Measurements from ENCODE around the gene RNASE4. TPM values are rescaled to one million over a fixed set of nuclear protein-coding genes. Genes with fewer than 3 reads are reported as not detected.
"Not testable (repeated sequence)": the region's sequence is repeated elsewhere in the genome, so short reads cannot be mapped to it uniquely, and the experiment has no call there.

The RNASE4 gene
- total RNA-seq, 1 donor from 2014 or later = 5.7 TPM

- no peaks in the 10 kb centered on the region for H3K27me3 Mint-ChIP-seq
Measured at GRCh38 chr14:20734430-20734806, 50.1 kb downstream of the RNASE4 start.

GRCh38 chr14:20738292-20738691, 53.9 kb downstream of the RNASE4 start:
- not testable (repeated sequence) for H3K4me3 Mint-ChIP-seq (ENCODE audit: low read depth); H3K27ac Mint-ChIP-seq; H3K36me3 Mint-ChIP-seq (ENCODE audit: insufficient read depth); DNase-seq (ENCODE audit: low spot score, unreplicated experiment); H3K9me3 Mint-ChIP-seq (ENCODE audit: low read depth); H3K4me1 Mint-ChIP-seq (ENCODE audit: low read depth); H3K27me3 Mint-ChIP-seq

More at GRCh38 chr14:20734430-20734806, 50.1 kb downstream of the RNASE4 start:
- Mint-ChIP-seq H3K36me3 (ENCODE audit: insufficient read depth) (no peaks in the 10 kb centered on the region), H3K4me3 (ENCODE audit: low read depth) (no peak overlapping the region), H3K4me1 (ENCODE audit: low read depth) (peaks cover 4% of the 10 kb centered on the region), H3K9me3 (ENCODE audit: low read depth) (no peaks in the 10 kb centered on the region), H3K27ac (no peak overlapping the region)
- DNase-seq (ENCODE audit: low spot score, unreplicated experiment) = no peak
- no peak for TF ChIP-seq CTCF (IDR thresholded peaks at IDR 0.05; ENCODE audit: unreplicated experiment)

GRCh38 chr14:20742132-20742531, 57.8 kb downstream of the RNASE4 start:
- no peak for TF ChIP-seq CTCF (IDR thresholded peaks at IDR 0.05; ENCODE audit: unreplicated experiment)
- Mint-ChIP-seq H3K4me3 (ENCODE audit: low read depth) (no peak overlapping the region), H3K36me3 (ENCODE audit: insufficient read depth) (no peaks in the 10 kb centered on the region), H3K4me1 (ENCODE audit: low read depth) (no peaks in the 10 kb centered on the region), H3K9me3 (ENCODE audit: low read depth) (no peaks in the 10 kb centered on the region), H3K27ac (no peak overlapping the region), H3K27me3 (no peaks in the 10 kb centered on the region)
- no peak for DNase-seq (ENCODE audit: low spot score, unreplicated experiment)

- Mint-ChIP-seq H3K4me1 (ENCODE audit: low read depth) (no peaks in the 10 kb centered on the region), H3K4me3 (ENCODE audit: low read depth) (no peak overlapping the region), H3K27ac (no peak overlapping the region), H3K9me3 (ENCODE audit: low read depth) (no peaks in the 10 kb centered on the region), H3K27me3 (no peaks in the 10 kb centered on the region), H3K36me3 (ENCODE audit: insufficient read depth) (no peaks in the 10 kb centered on the region)
- TF ChIP-seq CTCF (IDR thresholded peaks at IDR 0.05; ENCODE audit: unreplicated experiment) = no peak
- DNase-seq (ENCODE audit: low spot score, unreplicated experiment) = no peak
Measured at GRCh38 chr14:20743556-20743955, 59.2 kb downstream of the RNASE4 start.

- Mint-ChIP-seq H3K4me3 (ENCODE audit: low read depth) (no peak within 1 kb of the TSS), H3K4me1 (ENCODE audit: low read depth) (no peaks in the 10 kb centered on the region), H3K36me3 (ENCODE audit: insufficient read depth) (no peaks in the 10 kb centered on the region), H3K27me3 (no peaks in the 10 kb centered on the region), H3K27ac (no peak within 1 kb of the TSS), H3K9me3 (ENCODE audit: low read depth) (no peaks in the 10 kb centered on the region)
- no peak for TF ChIP-seq CTCF (IDR thresholded peaks at IDR 0.05; ENCODE audit: unreplicated experiment)
- DNase-seq (ENCODE audit: low spot score, unreplicated experiment) = no peak
Measured at GRCh38 chr14:20745571-20746358, 61.4 kb downstream of the RNASE4 start, which contains the start of gene EDDM3A. Gene EDDM3A, plus strand, starts transcription at chr14:20745887. Its CDS starts 1,694 bp downstream, at chr14:20747581.

GRCh38 chr14:20746566-20746965, 62.2 kb downstream of the RNASE4 start:
- H3K27me3 Mint-ChIP-seq = no peaks in the 10 kb centered on the region
- H3K27ac Mint-ChIP-seq = no peak overlapping the region
- no peak overlapping the region for H3K4me3 Mint-ChIP-seq (ENCODE audit: low read depth)
- peaks cover under 1% of the 10 kb centered on the region for H3K36me3 Mint-ChIP-seq (ENCODE audit: insufficient read depth)
- TF ChIP-seq CTCF (IDR thresholded peaks at IDR 0.05; ENCODE audit: unreplicated experiment) = no peak
- no peaks in the 10 kb centered on the region for H3K4me1 Mint-ChIP-seq (ENCODE audit: low read depth)
- H3K9me3 Mint-ChIP-seq (ENCODE audit: low read depth) = no peaks in the 10 kb centered on the region
- no peak for DNase-seq (ENCODE audit: low spot score, unreplicated experiment)

Measured in progenitor cell of endocrine pancreas (in vitro differentiated cells).